ENCODE data around the gene LRGUK. TPM values are rescaled to one million over a fixed set of nuclear protein-coding genes. Genes with fewer than 3 reads are reported as not detected.
A peak's percentile ranks its signal among the peaks of the same experiment; 100 is the strongest.

Gene LRGUK
- total and polyA plus RNA-seq, 8 donors: 0.43 to 1.6 (median 0.90) TPM

GRCh38 chr7:134297489-134297888 is 170.3 kb downstream of the LRGUK start:
- no peaks in the 10 kb centered on the region for H3K4me1 ChIP-seq
- TF ChIP-seq CTCF (IDR thresholded peaks at IDR 0.05): no peak
- no peaks in the 10 kb centered on the region for H3K27me3 ChIP-seq
- H3K4me3 ChIP-seq: no peak overlapping the region
- no peaks in the 10 kb centered on the region for H3K9me3 ChIP-seq
- H3K27ac ChIP-seq: no peak overlapping the region
- intact Hi-C loops (cut with DNase I): no loop called here
- peaks cover 0 to 10% (median 0%) of the 10 kb centered on the region in 3 donors for H3K36me3 ChIP-seq
- 92 to 95% methylated on average over 2 of the region's 2 CpGs for WGBS, 2 donors
- ATAC-seq (no peak), FAIRE-seq (no peak), DNase-seq (no peak)

GRCh38 chr7:134298902-134299683 is 172.0 kb downstream of the LRGUK start:
- WGBS, 2 donors: 63 to 64% methylated on average over 10 of the region's 10 CpGs
- Histone ChIP-seq H3K9me3 (no peaks in the 10 kb centered on the region), H3K27me3 (no peaks in the 10 kb centered on the region), H3K4me3 (no peak overlapping the region), H3K27ac (no peak overlapping the region), H3K36me3 (peaks cover 0 to 10% (median 0%) of the 10 kb centered on the region in 3 donors), H3K4me1 (no peaks in the 10 kb centered on the region)
- FAIRE-seq (no peak), DNase-seq (peak in 2 of 6 donors; percentile 7 to 61), ATAC-seq (peak in 1 of 4 donors; percentile 63)
- TF ChIP-seq CTCF (IDR thresholded peaks at IDR 0.05): no peak
- intact Hi-C loops (cut with DNase I): no loop called here

- Histone ChIP-seq H3K27ac (no peak overlapping the region), H3K36me3 (peaks cover 0 to 9% (median 0%) of the 10 kb centered on the region in 3 donors), H3K27me3 (no peaks in the 10 kb centered on the region), H3K4me3 (no peak overlapping the region), H3K9me3 (no peaks in the 10 kb centered on the region), H3K4me1 (no peaks in the 10 kb centered on the region)
- DNase-seq (no peak), ATAC-seq (no peak), FAIRE-seq (no peak)
- intact Hi-C loops (cut with DNase I): no loop called here
- no peak for TF ChIP-seq CTCF (IDR thresholded peaks at IDR 0.05)
- WGBS, 2 donors: 54 to 56% methylated on average over 2 of the region's 2 CpGs
These were observed 173.8 kb downstream of the LRGUK start for GRCh38 chr7:134300988-134301387.

DNA sequence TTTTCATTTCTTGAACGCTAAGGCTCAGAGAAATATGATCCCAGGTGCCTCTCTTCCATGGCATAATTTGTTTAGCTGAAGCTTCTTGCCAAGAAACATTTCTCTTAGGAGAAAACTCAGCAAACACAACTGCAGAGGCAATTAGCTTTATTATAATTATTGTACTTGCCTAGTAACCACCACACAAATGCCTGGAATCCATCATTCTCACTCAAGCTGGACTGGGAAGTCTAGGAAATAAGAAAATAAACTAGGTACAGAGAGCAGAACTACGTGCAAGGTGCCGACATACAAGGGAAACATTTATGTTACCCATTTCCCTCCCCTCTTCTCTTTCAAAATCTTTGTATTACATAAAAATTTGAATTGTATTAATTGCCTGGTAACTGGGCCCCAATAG is 174.5 kb downstream of the LRGUK start:
- H3K27me3 ChIP-seq: no peaks in the 10 kb centered on the region
- no peak for DNase-seq
- no peak for FAIRE-seq
- no peak for ATAC-seq
- 86 to 87% methylated on average over 3 of the region's 3 CpGs for WGBS, 2 donors
- H3K9me3 ChIP-seq: no peaks in the 10 kb centered on the region
- no peaks in the 10 kb centered on the region for H3K4me1 ChIP-seq
- H3K27ac ChIP-seq: no peak overlapping the region
- no peak overlapping the region for H3K4me3 ChIP-seq
- intact Hi-C loops (cut with DNase I): no loop called here
- H3K36me3 ChIP-seq: peaks cover 0 to 5% (median 0%) of the 10 kb centered on the region in 3 donors
- TF ChIP-seq CTCF (IDR thresholded peaks at IDR 0.05): no peak

GRCh38 chr7:134302120-134302519 is 175.0 kb downstream of the LRGUK start:
- Histone ChIP-seq H3K27ac (no peak overlapping the region), H3K4me1 (no peaks in the 10 kb centered on the region), H3K27me3 (no peaks in the 10 kb centered on the region), H3K9me3 (no peaks in the 10 kb centered on the region), H3K4me3 (no peak overlapping the region), H3K36me3 (peaks cover 0 to 5% (median 0%) of the 10 kb centered on the region in 3 donors)
- intact Hi-C loops (cut with DNase I): no loop called here
- no peak for TF ChIP-seq CTCF (IDR thresholded peaks at IDR 0.05)
- ATAC-seq (no peak), FAIRE-seq (no peak), DNase-seq (no peak)
- 63 to 68% methylated on average over 2 of the region's 2 CpGs for WGBS, 2 donors
